Loucy (cell line): ENCODE results near the gene RPL6.
"Not testable (repeated sequence)": the region's sequence is repeated elsewhere in the genome, so short reads cannot be mapped to it uniquely, and the experiment has no call there.

Source experiments
- H2AFZ ChIP-seq: fragments of 200-600 bp; sonication (generic); 2 replicates; pipeline ENCODE4 v1.6.0; 2016; ENCODE audit warnings: antibody characterized with exemption, mild to moderate bottlenecking, low read length, moderate library complexity
- H3F3A ChIP-seq: fragments of 200-600 bp; 2 replicates; pipeline ENCODE4 v1.6.0; 2016; ENCODE audit warnings: antibody characterized with exemption, low read depth, mild to moderate bottlenecking
- H3K27me3 ChIP-seq: fragments of 200-600 bp; sonication (generic); 2 replicates; pipeline ENCODE4 v1.6.1; 2014; ENCODE audit warnings: low read length, mild to moderate bottlenecking; ENCODE audit not compliant: insufficient read depth, poor library complexity, severe bottlenecking
- H3K36me3 ChIP-seq: fragments of 200-600 bp; sonication (generic); 2 replicates; pipeline ENCODE4 v1.6.1; 2016; ENCODE audit warnings: low read length; ENCODE audit not compliant: insufficient read depth
- H3K4me1 ChIP-seq: fragments of 200-600 bp; sonication (generic); 2 replicates; pipeline ENCODE4 v1.5.1; 2014; ENCODE audit warnings: low read length, mild to moderate bottlenecking; ENCODE audit not compliant: insufficient read depth, poor library complexity, severe bottlenecking
- H3K4me2 ChIP-seq: fragments of 200-600 bp; sonication (generic); 2 replicates; pipeline ENCODE4 v1.6.0; 2014; ENCODE audit warnings: antibody characterized with exemption, low read length, low read depth, mild to moderate bottlenecking; ENCODE audit not compliant: poor library complexity, severe bottlenecking
- H3K4me3 ChIP-seq: fragments of 200-600 bp; sonication (generic); 2 replicates; pipeline ENCODE4 v1.5.1; 2014; ENCODE audit warnings: low read length, mild to moderate bottlenecking, mixed read lengths; ENCODE audit not compliant: poor library complexity, severe bottlenecking
- H3K79me2 ChIP-seq: fragments of 200-600 bp; sonication (generic); 2 replicates; pipeline ENCODE4 v1.6.1; 2014; ENCODE audit warnings: low read length; ENCODE audit not compliant: insufficient read depth
- H3K9ac ChIP-seq: fragments of 200-600 bp; sonication (generic); 2 replicates; pipeline ENCODE4 v1.6.0; 2014; ENCODE audit warnings: mild to moderate bottlenecking, low read depth, low read length, moderate library complexity; ENCODE audit not compliant: poor library complexity, severe bottlenecking
- H3K9me2 ChIP-seq: fragments of 200-600 bp; sonication (generic); replicated peaks from 2 replicates; pipeline ENCODE4 v1.6.1; 2016; ENCODE audit warnings: low read depth, low read length, mixed read lengths
- H3K9me3 ChIP-seq: fragments of 200-600 bp; sonication (generic); 2 replicates; pipeline ENCODE4 v1.6.1; 2014; ENCODE audit warnings: mild to moderate bottlenecking, antibody characterized with exemption, low read length, low read depth; ENCODE audit not compliant: insufficient read depth
- H4K20me1 ChIP-seq: fragments of 200-600 bp; sonication (generic); 2 replicates; pipeline ENCODE4 v1.6.0; 2014; ENCODE audit warnings: antibody characterized with exemption, low read length, mild to moderate bottlenecking; ENCODE audit not compliant: insufficient read depth, poor library complexity, severe bottlenecking
- EZH2phosphoT487 ChIP-seq: fragments of 200-600 bp; IDR thresholded peaks from 2 replicates; pipeline ENCODE4 v1.6.1; 2018; ENCODE audit warnings: antibody characterized with exemption, mild to moderate bottlenecking, moderate library complexity, borderline replicate concordance
- TF ChIP-seq, protein P1 (sequence below): fragments of 200-600 bp; sonication (generic); conservative IDR thresholded peaks from 2 replicates; pipeline ENCODE4 v1.5.1; 2014; ENCODE audit warnings: mild to moderate bottlenecking, antibody characterized with exemption, low read length

Gene RPL6

DNA sequence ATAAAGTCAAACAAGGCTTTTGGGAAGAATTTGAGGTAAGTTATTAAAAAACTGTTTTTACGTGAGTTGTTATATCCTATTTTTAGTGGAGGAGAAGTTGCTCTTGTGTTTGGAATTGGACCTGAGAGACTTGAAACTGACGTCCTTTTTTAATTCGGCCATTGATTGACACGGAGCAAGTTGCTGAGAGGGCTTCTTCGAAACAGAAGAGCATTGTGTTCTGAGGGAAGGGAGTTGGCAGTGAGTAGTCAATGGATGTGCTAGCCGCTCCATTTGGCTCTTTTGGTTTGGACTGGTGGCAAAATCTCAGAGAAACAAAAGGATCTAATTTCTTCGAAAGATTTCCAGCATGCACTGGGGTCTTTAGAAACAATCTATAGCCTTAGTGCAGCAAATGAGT lies 46.6 kb upstream of the RPL6 start:
- no peaks in the 10 kb centered on the region for H3K9me3 ChIP-seq
- H3K79me2 ChIP-seq, result no peaks in the 10 kb centered on the region
- no peak overlapping the region for H2AFZ ChIP-seq
- no peak for TF ChIP-seq EZH2phosphoT487
- TF ChIP-seq, protein P1, sequence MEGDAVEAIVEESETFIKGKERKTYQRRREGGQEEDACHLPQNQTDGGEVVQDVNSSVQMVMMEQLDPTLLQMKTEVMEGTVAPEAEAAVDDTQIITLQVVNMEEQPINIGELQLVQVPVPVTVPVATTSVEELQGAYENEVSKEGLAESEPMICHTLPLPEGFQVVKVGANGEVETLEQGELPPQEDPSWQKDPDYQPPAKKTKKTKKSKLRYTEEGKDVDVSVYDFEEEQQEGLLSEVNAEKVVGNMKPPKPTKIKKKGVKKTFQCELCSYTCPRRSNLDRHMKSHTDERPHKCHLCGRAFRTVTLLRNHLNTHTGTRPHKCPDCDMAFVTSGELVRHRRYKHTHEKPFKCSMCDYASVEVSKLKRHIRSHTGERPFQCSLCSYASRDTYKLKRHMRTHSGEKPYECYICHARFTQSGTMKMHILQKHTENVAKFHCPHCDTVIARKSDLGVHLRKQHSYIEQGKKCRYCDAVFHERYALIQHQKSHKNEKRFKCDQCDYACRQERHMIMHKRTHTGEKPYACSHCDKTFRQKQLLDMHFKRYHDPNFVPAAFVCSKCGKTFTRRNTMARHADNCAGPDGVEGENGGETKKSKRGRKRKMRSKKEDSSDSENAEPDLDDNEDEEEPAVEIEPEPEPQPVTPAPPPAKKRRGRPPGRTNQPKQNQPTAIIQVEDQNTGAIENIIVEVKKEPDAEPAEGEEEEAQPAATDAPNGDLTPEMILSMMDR, result no peak
- no peak overlapping the region for H3K4me3 ChIP-seq
- no peaks in the 10 kb centered on the region for H3K4me1 ChIP-seq
- peaks cover 70% of the 10 kb centered on the region; the same call in 1 of the 2 replicates for H3K36me3 ChIP-seq
- no peak overlapping the region for H3K9ac ChIP-seq
- H3K9me2 ChIP-seq, result no peaks in the 10 kb centered on the region
- H4K20me1 ChIP-seq, result no peaks in the 10 kb centered on the region
- H3K4me2 ChIP-seq, result no peak overlapping the region
- no peaks in the 10 kb centered on the region for H3K27me3 ChIP-seq
- H3F3A ChIP-seq, result no peaks in the 10 kb centered on the region

DNA sequence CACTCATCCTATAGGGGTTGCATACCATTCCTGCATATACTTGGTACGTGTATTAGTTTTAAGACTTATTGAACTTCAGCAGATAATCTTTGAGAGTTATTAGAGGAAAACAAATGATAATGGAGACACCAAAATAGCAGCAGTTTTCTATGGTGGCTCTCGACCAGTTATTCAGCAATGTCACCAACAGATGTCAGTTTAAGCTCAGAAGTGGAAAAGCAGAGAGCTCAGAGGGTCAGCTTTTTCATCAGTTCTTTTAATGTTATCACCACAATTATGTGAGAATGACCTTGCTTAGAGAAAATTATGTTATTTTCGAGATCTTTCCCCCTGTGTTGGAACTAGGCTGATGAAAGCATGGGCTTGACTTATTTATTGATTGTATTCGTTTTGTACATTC lies 41.3 kb upstream of the RPL6 start:
- no peaks in the 10 kb centered on the region for H3F3A ChIP-seq

DNA sequence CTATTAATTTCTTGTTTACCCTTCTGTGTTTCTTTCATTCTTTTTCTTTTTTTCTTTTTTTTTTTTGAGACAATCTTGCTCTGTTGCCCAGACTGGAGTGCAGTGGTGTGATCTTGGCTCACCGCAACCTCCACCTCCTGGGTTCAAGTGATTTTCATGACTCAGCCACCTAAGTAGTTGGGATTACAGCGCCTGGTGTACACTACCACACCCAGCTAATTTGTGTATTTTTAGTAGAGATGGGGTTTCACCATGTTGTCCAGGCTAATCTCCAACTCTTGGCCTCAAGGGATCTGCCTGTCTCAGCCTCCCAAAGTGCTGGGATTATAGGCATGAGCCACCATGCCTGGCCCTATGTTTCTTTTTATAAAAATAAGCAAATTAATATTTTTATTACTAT lies 38.8 kb upstream of the RPL6 start:
- H3K9me3 ChIP-seq, H3K4me3 ChIP-seq, H3F3A ChIP-seq, H2AFZ ChIP-seq, H3K4me2 ChIP-seq, H3K27me3 ChIP-seq, H3K9me2 ChIP-seq, H3K4me1 ChIP-seq, H3K9ac ChIP-seq: not testable (repeated sequence)
- H3K36me3 ChIP-seq, result peaks cover 41% of the 10 kb centered on the region; the same call in 1 of the 2 replicates
- peaks cover 14% of the 10 kb centered on the region for H3K79me2 ChIP-seq
- peaks cover 14% of the 10 kb centered on the region for H4K20me1 ChIP-seq

More for the DNA sequence above, 41.3 kb upstream of the RPL6 start:
- Histone ChIP-seq H3K4me2 (no peak overlapping the region), H2AFZ (no peak overlapping the region), H3K27me3 (no peaks in the 10 kb centered on the region), H3K9ac (no peak overlapping the region), H4K20me1 (peaks cover 11% of the 10 kb centered on the region), H3K4me1 (peaks cover 4% of the 10 kb centered on the region), H3K9me3 (no peaks in the 10 kb centered on the region), H3K9me2 (no peaks in the 10 kb centered on the region), H3K79me2 (no peaks in the 10 kb centered on the region), H3K4me3 (no peak overlapping the region), H3K36me3 (peaks cover 64% of the 10 kb centered on the region; the same call in 1 of the 2 replicates)
- TF ChIP-seq, protein P1, result 0 out of 2 replicates have a peak, but pooled peaks have one; percentile 18
- TF ChIP-seq EZH2phosphoT487, result no peak

DNA sequence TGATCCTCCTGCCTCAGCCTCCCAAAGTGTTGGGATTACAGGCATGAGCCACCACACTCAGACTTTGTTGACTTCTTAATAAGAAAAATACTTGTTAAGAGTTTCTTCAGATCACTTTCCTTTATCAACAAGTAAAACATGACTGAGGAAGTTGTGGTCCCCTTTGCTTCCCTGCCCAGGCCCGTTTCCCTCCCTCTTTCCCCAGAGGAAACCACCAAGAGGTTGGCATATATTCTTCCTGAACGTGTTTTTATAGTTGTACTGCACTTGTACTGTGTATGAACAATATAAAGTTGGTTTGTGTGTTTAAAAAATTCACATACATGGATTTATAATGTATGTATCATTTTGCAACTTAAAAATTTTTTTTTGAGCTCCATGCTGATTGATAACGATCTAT lies 37.7 kb upstream of the RPL6 start:
- Histone ChIP-seq H3K4me1 (peaks cover 4% of the 10 kb centered on the region), H3K4me3 (no peak overlapping the region), H3K4me2 (peak overlapping the region; percentile 28), H3F3A (no peaks in the 10 kb centered on the region), H3K9ac (no peak overlapping the region), H3K27me3 (no peaks in the 10 kb centered on the region), H4K20me1 (peaks cover 14% of the 10 kb centered on the region), H3K36me3 (peaks cover 33% of the 10 kb centered on the region; the same call in 1 of the 2 replicates), H3K9me3 (no peaks in the 10 kb centered on the region), H3K9me2 (no peaks in the 10 kb centered on the region), H3K79me2 (peaks cover 18% of the 10 kb centered on the region), H2AFZ (no peak overlapping the region)
- TF ChIP-seq, protein P1, result no peak
- TF ChIP-seq EZH2phosphoT487, result no peak
